Ishikawa (cell line): ENCODE results near the gene CCDC187.

ENCODE experiments used
- CEBPB ChIP-seq: IDR thresholded peaks from 2 replicates; pipeline ENCODE4 v1.6.1; 2012
- CREB1 ChIP-seq: IDR thresholded peaks from 2 replicates; pipeline ENCODE4 v1.6.1; 2012; ENCODE audit warnings: low read depth
- EGR1 ChIP-seq: IDR thresholded peaks from 2 replicates; pipeline ENCODE4 v1.6.1; 2012
- EP300 ChIP-seq: IDR thresholded peaks from 2 replicates; pipeline ENCODE4 v1.6.1; 2012; ENCODE audit warnings: borderline replicate concordance
- FOXM1 ChIP-seq: IDR thresholded peaks from 2 replicates; pipeline ENCODE4 v1.6.1; 2012; ENCODE audit warnings: low read depth, borderline replicate concordance
- MAX ChIP-seq: IDR thresholded peaks from 2 replicates; pipeline ENCODE4 v1.6.1; 2012
- NFIC ChIP-seq: IDR thresholded peaks from 2 replicates; pipeline ENCODE4 v1.6.1; 2012
- RAD21 ChIP-seq: IDR thresholded peaks from 2 replicates; pipeline ENCODE4 v1.6.1; 2012; ENCODE audit warnings: low read depth
- REST ChIP-seq: IDR thresholded peaks from 2 replicates; pipeline ENCODE4 v1.6.1; 2012; ENCODE audit warnings: low read depth, mild to moderate bottlenecking
- TAF1 ChIP-seq: IDR thresholded peaks from 2 replicates; pipeline ENCODE4 v1.6.1; 2012; ENCODE audit warnings: low read depth, mild to moderate bottlenecking
- TCF12 ChIP-seq: IDR thresholded peaks from 2 replicates; pipeline ENCODE4 v1.6.1; 2012; ENCODE audit warnings: low read depth
- TEAD4 ChIP-seq: IDR thresholded peaks from 2 replicates; pipeline ENCODE4 v1.6.1; 2012
- USF1 ChIP-seq: IDR thresholded peaks from 2 replicates; pipeline ENCODE4 v1.6.1; 2012
- YY1 ChIP-seq: IDR thresholded peaks from 2 replicates; pipeline ENCODE4 v1.6.1; 2012; ENCODE audit warnings: low read depth
- ZBTB7A ChIP-seq: IDR thresholded peaks from 2 replicates; pipeline ENCODE4 v1.6.1; 2012; ENCODE audit warnings: low read depth

The CCDC187 gene

GRCh38 chr9:136316271-136316751, 12.4 kb upstream of the CCDC187 start:
- TF ChIP-seq CREB1 (no peak), EGR1 (no peak), TCF12 (no peak), YY1 (no peak), NFIC (no peak), FOXM1 (no peak), EP300 (no peak), USF1 (no peak)

- TF ChIP-seq EP300, result no peak
- TF ChIP-seq NFIC, result no peak
- TF ChIP-seq MAX, result no peak
- TF ChIP-seq TCF12, result no peak
- TF ChIP-seq USF1, result no peak
- TF ChIP-seq FOXM1, result no peak
- TF ChIP-seq ZBTB7A, result no peak
- no peak for TF ChIP-seq CREB1
- TF ChIP-seq YY1, result no peak
- TF ChIP-seq CEBPB, result no peak
- TF ChIP-seq TAF1, result no peak
- no peak for TF ChIP-seq TEAD4
- no peak for TF ChIP-seq REST
- no peak for TF ChIP-seq EGR1
- no peak for TF ChIP-seq RAD21
Measured at GRCh38 chr9:136314944-136315343, 11.1 kb upstream of the CCDC187 start.

- TF ChIP-seq USF1, result no peak
- TF ChIP-seq CREB1, result no peak
- no peak for TF ChIP-seq EGR1
Measured at GRCh38 chr9:136314056-136314416, 10.1 kb upstream of the CCDC187 start.

- no peak for TF ChIP-seq USF1
- TF ChIP-seq FOXM1, result no peak
- no peak for TF ChIP-seq EGR1
- TF ChIP-seq REST, result no peak
- TF ChIP-seq TEAD4, result no peak
- no peak for TF ChIP-seq RAD21
- no peak for TF ChIP-seq EP300
- no peak for TF ChIP-seq TAF1
- no peak for TF ChIP-seq CEBPB
- no peak for TF ChIP-seq YY1
- no peak for TF ChIP-seq NFIC
- no peak for TF ChIP-seq ZBTB7A
- no peak for TF ChIP-seq MAX
- no peak for TF ChIP-seq CREB1
- no peak for TF ChIP-seq TCF12
Measured at GRCh38 chr9:136313111-136314055, 9.5 kb upstream of the CCDC187 start.

- TF ChIP-seq EGR1 (no peak), RAD21 (peak; percentile 80; the same call in 1 of the 2 replicates), FOXM1 (no peak), YY1 (no peak)
Measured at GRCh38 chr9:136312436-136312835, 8.5 kb upstream of the CCDC187 start.
